Measurements from ENCODE around the gene ZNF331. TPM values are rescaled to one million over a fixed set of nuclear protein-coding genes. Genes with fewer than 3 reads are reported as not detected.

Gene ZNF331
- total RNA-seq, 1 experiment from 2014 or later, result 28.0 TPM

DNA sequence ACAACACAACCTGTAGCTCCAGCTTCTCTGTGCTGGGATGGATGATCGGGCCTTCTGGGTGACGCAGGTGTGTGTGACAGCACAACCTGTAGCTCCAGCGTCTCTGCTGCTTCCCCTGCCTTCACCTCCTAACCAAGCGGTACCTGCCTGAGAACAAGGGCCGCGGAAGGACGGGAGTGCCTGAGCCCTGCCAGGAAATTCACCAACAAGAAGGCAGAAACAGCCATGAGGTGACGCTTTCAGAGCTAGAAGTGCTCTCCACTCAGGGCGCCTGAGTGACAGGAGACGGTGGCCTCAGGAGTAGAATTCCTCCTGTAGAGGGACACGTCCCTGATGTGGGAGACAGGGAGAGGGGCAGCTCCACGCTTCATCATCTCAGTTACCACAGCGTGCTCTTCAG is 17.4 kb downstream of the ZNF331 start:
- no peak for ATAC-seq
- BruUV-seq (replicated peaks), result no TSS peak
- peaks cover 6% of the 10 kb centered on the region; the same call in 1 of the 2 replicates for H3K4me1 ChIP-seq (ENCODE audit: insufficient read depth, low read length)
- no peaks in the 10 kb centered on the region for H4K20me1 ChIP-seq (ENCODE audit: low read length)
- H3K9me2 ChIP-seq (replicated peaks; ENCODE audit: low read length), result no peaks in the 10 kb centered on the region
- no peaks in the 10 kb centered on the region for H3K9me3 ChIP-seq (ENCODE audit: low read length)
- H3K27ac ChIP-seq (ENCODE audit: low read length), result no peak overlapping the region
- ChIA-PET POLR2A (ENCODE audit: unreplicated experiment) (no interaction called here), CTCF (no interaction called here)
- no peaks in the 10 kb centered on the region for H3K27me3 ChIP-seq (ENCODE audit: low read length)
- no peaks in the 10 kb centered on the region for H3F3A ChIP-seq (ENCODE audit: low read length, unreplicated experiment)
- H2AFZ ChIP-seq (ENCODE audit: low read length), result no peak overlapping the region
- peaks cover 35% of the 10 kb centered on the region for H3K36me3 ChIP-seq (ENCODE audit: low read depth, low read length)
- H3K9ac ChIP-seq (ENCODE audit: low read length), result 0 out of 2 replicates have a peak overlapping the region, but pooled peaks have one; percentile 77
- H3K79me2 ChIP-seq (ENCODE audit: low read length), result peaks cover 27% of the 10 kb centered on the region
- DNase-seq, result no peak
- H3K4me3 ChIP-seq (ENCODE audit: low read length), result no peak overlapping the region
- TF ChIP-seq, protein P1, sequence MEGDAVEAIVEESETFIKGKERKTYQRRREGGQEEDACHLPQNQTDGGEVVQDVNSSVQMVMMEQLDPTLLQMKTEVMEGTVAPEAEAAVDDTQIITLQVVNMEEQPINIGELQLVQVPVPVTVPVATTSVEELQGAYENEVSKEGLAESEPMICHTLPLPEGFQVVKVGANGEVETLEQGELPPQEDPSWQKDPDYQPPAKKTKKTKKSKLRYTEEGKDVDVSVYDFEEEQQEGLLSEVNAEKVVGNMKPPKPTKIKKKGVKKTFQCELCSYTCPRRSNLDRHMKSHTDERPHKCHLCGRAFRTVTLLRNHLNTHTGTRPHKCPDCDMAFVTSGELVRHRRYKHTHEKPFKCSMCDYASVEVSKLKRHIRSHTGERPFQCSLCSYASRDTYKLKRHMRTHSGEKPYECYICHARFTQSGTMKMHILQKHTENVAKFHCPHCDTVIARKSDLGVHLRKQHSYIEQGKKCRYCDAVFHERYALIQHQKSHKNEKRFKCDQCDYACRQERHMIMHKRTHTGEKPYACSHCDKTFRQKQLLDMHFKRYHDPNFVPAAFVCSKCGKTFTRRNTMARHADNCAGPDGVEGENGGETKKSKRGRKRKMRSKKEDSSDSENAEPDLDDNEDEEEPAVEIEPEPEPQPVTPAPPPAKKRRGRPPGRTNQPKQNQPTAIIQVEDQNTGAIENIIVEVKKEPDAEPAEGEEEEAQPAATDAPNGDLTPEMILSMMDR (conservative IDR thresholded peaks at IDR 0.05; ENCODE audit: low read depth, low read length), result no peak
- no peak for TF ChIP-seq EZH2phosphoT487 (IDR thresholded peaks at IDR 0.05; ENCODE audit: borderline replicate concordance, low read length)
- no peak for TF ChIP-seq EZH2 (IDR thresholded peaks at IDR 0.05; ENCODE audit: low read length, unreplicated experiment)
- no peak overlapping the region for H3K4me2 ChIP-seq (ENCODE audit: low read length)
- intact Hi-C loops (cut with micrococcal nuclease), result no loop called here

DNA sequence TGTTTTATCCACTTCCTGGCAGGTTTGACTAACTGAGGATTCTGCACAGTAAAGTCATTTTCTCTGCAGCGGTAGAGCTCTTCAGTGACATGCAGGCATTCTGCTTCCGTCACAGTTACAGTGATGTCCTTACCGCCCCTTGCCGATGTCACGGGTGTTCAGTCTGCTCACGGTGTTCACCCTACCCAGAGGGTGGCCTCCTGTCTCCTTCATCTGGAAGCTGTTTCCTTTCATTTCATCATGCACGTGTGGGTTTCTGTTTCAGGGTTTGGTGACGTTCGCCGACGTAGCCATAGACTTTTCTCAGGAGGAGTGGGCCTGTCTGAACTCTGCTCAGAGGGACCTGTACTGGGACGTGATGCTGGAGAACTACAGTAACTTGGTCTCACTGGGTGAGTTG is 33.4 kb downstream of the ZNF331 start:
- H3K36me3 ChIP-seq (ENCODE audit: low read depth, low read length), result peaks cover 75% of the 10 kb centered on the region
- intact Hi-C loops (cut with micrococcal nuclease), result no loop called here
- CTCF ChIA-PET, result no interaction called here
- H3K9me3 ChIP-seq (ENCODE audit: low read length), result peaks cover 8% of the 10 kb centered on the region; the same call in 1 of the 2 replicates
- H3K4me3 ChIP-seq (ENCODE audit: low read length), result no peak overlapping the region
- no peak overlapping the region for H3K4me2 ChIP-seq (ENCODE audit: low read length)
- POLR2A ChIA-PET (ENCODE audit: unreplicated experiment), result no interaction called here
- H2AFZ ChIP-seq (ENCODE audit: low read length), result no peak overlapping the region
- no peaks in the 10 kb centered on the region for H4K20me1 ChIP-seq (ENCODE audit: low read length)
- H3K27me3 ChIP-seq (ENCODE audit: low read length), result no peaks in the 10 kb centered on the region
- H3K9ac ChIP-seq (ENCODE audit: low read length), result no peak overlapping the region
- ATAC-seq (no peak), DNase-seq (no peak)
- no peaks in the 10 kb centered on the region for H3K4me1 ChIP-seq (ENCODE audit: insufficient read depth, low read length)
- no peaks in the 10 kb centered on the region for H3K79me2 ChIP-seq (ENCODE audit: low read length)
- no peaks in the 10 kb centered on the region for H3F3A ChIP-seq (ENCODE audit: low read length, unreplicated experiment)
- H3K9me2 ChIP-seq (replicated peaks; ENCODE audit: low read length), result no peaks in the 10 kb centered on the region
- H3K27ac ChIP-seq (ENCODE audit: low read length), result no peak overlapping the region
- TF ChIP-seq, protein P1 (conservative IDR thresholded peaks at IDR 0.05; ENCODE audit: low read depth, low read length), result no peak
- TF ChIP-seq EZH2 (IDR thresholded peaks at IDR 0.05; ENCODE audit: low read length, unreplicated experiment) (no peak), EZH2phosphoT487 (IDR thresholded peaks at IDR 0.05; ENCODE audit: borderline replicate concordance, low read length) (no peak)
- BruUV-seq (replicated peaks), result no TSS peak

DNA sequence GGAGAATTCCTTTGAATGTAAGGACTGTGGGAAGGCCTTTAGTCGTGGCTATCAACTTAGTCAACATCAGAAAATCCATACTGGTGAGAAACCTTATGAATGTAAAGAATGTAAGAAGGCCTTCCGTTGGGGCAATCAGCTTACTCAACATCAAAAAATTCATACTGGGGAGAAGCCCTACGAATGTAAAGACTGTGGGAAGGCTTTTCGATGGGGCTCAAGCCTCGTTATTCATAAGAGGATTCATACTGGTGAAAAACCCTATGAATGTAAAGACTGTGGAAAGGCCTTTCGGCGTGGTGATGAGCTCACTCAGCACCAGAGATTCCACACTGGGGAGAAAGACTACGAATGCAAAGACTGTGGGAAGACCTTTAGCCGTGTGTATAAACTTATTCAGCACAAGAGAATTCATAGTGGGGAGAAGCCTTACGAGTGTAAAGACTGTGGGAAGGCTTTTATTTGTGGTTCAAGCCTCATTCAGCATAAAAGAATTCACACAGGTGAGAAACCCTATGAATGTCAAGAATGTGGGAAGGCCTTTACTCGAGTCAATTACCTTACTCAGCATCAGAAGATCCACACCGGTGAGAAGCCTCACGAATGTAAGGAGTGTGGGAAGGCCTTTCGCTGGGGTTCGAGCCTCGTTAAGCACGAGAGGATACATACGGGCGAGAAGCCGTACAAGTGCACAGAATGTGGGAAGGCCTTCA is 39.2 kb downstream of the ZNF331 start:
- no peak for DNase-seq
- H3K9ac ChIP-seq (ENCODE audit: low read length), result no peak overlapping the region
- H3K79me2 ChIP-seq (ENCODE audit: low read length), result no peaks in the 10 kb centered on the region
- BruUV-seq (replicated peaks), result TSS peak; percentile 30
- no peak overlapping the region for H3K4me2 ChIP-seq (ENCODE audit: low read length)
- no peak overlapping the region for H2AFZ ChIP-seq (ENCODE audit: low read length)
- no peaks in the 10 kb centered on the region for H4K20me1 ChIP-seq (ENCODE audit: low read length)
- H3F3A ChIP-seq (ENCODE audit: low read length, unreplicated experiment), result no peaks in the 10 kb centered on the region
- H3K9me3 ChIP-seq (ENCODE audit: low read length), result peaks cover 34% of the 10 kb centered on the region
- no peaks in the 10 kb centered on the region for H3K4me1 ChIP-seq (ENCODE audit: insufficient read depth, low read length)
- intact Hi-C loops (cut with micrococcal nuclease), result no loop called here
- peaks cover 77% of the 10 kb centered on the region for H3K36me3 ChIP-seq (ENCODE audit: low read depth, low read length)
- peak overlapping the region; percentile 17; the same call in 1 of the 2 replicates for H3K4me3 ChIP-seq (ENCODE audit: low read length)
- TF ChIP-seq EZH2 (IDR thresholded peaks at IDR 0.05; ENCODE audit: low read length, unreplicated experiment), result no peak
- TF ChIP-seq, protein P1 (conservative IDR thresholded peaks at IDR 0.05; ENCODE audit: low read depth, low read length), result no peak
- no peak for TF ChIP-seq EZH2phosphoT487 (IDR thresholded peaks at IDR 0.05; ENCODE audit: borderline replicate concordance, low read length)
- H3K27me3 ChIP-seq (ENCODE audit: low read length), result no peaks in the 10 kb centered on the region
- ChIA-PET POLR2A (ENCODE audit: unreplicated experiment) (no interaction called here), CTCF (no interaction called here)
- no peaks in the 10 kb centered on the region for H3K9me2 ChIP-seq (replicated peaks; ENCODE audit: low read length)
- no peak for ATAC-seq
- H3K27ac ChIP-seq (ENCODE audit: low read length), result no peak overlapping the region
